ENCODE data around the gene TP53TG5.

Gene TP53TG5

DNA sequence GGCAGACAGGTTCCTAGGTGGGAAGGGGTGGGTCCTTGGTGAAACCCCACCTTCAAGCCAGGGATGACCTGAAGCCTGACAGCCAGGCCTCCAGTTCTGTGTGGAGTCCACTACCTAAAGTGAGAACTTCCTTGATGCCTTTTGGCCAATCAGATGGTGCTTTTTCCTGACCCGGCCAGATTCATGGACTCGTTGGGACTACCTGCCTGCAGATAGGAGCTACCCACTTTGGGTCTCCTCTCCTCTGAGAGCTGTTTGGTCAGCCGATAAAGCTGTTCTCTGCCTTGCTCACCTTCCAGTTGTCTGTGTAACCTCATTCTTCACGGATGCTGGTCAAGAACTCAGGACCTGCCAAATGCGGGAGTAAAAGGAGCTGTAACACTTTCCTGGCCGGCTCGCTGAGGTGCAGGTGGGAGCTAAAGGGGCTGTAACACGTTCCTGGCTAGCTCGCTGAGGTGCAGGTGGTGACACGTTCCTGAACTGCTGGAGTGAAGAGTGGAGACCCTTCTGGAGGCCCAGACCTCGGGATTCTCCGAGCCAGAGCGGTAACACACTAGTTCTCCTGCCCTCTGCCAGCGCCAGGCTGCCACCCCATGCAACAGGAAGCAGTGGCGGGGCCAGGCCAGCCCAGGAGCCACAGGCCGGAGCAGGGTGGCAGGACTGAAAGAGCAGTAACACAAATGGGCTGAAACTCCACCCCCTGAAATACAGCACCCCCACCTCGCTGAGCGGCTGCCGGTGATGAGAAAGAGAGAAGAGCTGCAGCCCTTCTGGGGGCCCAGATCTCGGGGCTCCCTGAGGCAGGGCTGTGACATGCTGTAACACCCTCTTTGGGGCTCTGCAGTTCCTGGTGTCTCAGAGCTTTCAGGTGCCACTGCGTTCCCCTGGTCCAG lies 16.3 kb upstream of the TP53TG5 start:
- H3K4me3 ChIP-seq (ENCODE audit: control insufficient read depth, low read depth, low read length), result no peak overlapping the region
- no peak for DNase-seq (ENCODE audit: low read depth)
- TF ChIP-seq, protein P1, sequence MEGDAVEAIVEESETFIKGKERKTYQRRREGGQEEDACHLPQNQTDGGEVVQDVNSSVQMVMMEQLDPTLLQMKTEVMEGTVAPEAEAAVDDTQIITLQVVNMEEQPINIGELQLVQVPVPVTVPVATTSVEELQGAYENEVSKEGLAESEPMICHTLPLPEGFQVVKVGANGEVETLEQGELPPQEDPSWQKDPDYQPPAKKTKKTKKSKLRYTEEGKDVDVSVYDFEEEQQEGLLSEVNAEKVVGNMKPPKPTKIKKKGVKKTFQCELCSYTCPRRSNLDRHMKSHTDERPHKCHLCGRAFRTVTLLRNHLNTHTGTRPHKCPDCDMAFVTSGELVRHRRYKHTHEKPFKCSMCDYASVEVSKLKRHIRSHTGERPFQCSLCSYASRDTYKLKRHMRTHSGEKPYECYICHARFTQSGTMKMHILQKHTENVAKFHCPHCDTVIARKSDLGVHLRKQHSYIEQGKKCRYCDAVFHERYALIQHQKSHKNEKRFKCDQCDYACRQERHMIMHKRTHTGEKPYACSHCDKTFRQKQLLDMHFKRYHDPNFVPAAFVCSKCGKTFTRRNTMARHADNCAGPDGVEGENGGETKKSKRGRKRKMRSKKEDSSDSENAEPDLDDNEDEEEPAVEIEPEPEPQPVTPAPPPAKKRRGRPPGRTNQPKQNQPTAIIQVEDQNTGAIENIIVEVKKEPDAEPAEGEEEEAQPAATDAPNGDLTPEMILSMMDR (conservative IDR thresholded peaks at IDR 0.05; ENCODE audit: control insufficient read depth, insufficient read depth, low read depth, low read length), result no peak

DNA sequence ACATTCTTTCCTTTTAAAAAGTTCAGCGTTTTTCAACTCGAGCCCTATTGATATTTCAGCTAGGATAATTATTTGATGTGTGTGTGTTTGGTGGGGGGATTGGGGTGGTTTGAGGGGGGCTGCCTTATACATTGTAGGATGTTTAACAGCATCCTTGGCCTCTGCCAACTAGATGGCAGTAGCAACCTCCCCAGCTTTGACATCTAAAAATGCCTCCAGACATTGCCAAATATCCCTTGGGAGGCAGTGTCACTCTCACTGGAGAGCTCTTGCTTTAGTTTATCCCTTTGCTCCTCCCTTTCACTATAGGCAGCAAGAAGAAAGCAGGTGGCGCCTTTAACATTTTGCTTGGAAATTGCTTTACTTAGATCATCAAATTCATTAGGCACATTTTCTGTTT lies 14.6 kb upstream of the TP53TG5 start:
- no peak for DNase-seq (ENCODE audit: low read depth)
- TF ChIP-seq, protein P1 (conservative IDR thresholded peaks at IDR 0.05; ENCODE audit: control insufficient read depth, insufficient read depth, low read depth, low read length), result no peak
- H3K4me3 ChIP-seq (ENCODE audit: control insufficient read depth, low read depth, low read length), result no peak overlapping the region

DNA sequence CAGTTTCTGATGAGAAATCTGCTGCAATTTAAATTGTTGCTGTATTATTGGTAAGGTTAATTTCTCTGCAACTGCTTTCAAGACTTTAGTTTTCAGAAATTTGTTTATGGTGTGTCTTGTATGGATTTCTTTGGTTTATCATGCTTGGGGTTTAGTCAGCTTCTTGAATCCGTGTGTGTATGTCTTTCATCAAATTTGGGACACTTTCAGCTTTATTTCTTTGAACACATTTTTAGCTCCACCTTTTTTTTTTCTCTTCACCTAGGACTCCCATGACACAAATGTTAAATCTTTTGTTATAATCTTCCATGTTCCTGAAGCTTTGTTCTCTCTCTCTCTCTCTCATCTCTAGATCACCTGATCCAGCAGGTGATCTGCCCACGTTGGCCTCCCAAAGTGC lies 13.4 kb upstream of the TP53TG5 start:
- TF ChIP-seq, protein P1 (conservative IDR thresholded peaks at IDR 0.05; ENCODE audit: control insufficient read depth, insufficient read depth, low read depth, low read length), result no peak
- no peak overlapping the region for H3K4me3 ChIP-seq (ENCODE audit: control insufficient read depth, low read depth, low read length)
- DNase-seq (ENCODE audit: low read depth), result no peak

DNA sequence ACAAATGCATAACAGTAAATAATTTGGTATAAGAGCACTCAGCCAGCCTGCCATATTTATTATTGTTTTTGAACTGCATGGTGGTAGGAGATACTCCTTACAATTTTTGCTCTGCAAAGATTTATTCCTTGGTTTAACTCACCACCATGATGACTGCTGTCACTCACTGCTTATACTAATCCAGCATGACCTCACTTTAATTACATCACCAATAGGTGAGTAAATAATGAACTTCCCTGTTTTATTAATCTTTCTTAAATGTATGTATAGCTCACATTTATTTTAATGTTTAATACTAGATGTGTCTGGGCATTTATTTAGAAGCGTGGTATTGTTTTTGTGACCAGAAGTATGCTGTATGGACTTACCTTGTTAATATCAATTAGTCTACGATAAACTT lies 12.8 kb upstream of the TP53TG5 start:
- no peak for DNase-seq (ENCODE audit: low read depth)
- H3K4me3 ChIP-seq (ENCODE audit: control insufficient read depth, low read depth, low read length), result no peak overlapping the region
- TF ChIP-seq, protein P1 (conservative IDR thresholded peaks at IDR 0.05; ENCODE audit: control insufficient read depth, insufficient read depth, low read depth, low read length), result no peak

DNA sequence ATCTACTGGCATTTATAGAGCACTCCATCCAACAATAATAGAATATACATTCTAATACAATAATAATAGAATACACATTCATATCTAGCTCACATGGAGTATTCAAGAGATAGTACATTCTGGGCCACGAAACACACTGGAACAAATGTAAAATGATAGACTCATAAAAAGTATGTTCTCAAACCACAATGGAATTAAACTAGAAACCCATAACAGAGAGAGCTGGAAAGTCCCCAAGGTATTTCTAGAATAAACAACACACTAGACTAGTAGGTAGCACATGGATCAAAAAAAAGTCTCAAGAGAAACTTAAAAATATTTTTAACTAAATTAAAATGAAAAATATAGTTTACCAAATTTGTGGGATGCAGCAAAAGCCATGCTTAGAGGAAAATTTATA lies 9.1 kb upstream of the TP53TG5 start:
- H3K4me3 ChIP-seq (ENCODE audit: control insufficient read depth, low read depth, low read length), result no peak overlapping the region
- TF ChIP-seq, protein P1 (conservative IDR thresholded peaks at IDR 0.05; ENCODE audit: control insufficient read depth, insufficient read depth, low read depth, low read length), result no peak
- DNase-seq (ENCODE audit: low read depth), result no peak

DNA sequence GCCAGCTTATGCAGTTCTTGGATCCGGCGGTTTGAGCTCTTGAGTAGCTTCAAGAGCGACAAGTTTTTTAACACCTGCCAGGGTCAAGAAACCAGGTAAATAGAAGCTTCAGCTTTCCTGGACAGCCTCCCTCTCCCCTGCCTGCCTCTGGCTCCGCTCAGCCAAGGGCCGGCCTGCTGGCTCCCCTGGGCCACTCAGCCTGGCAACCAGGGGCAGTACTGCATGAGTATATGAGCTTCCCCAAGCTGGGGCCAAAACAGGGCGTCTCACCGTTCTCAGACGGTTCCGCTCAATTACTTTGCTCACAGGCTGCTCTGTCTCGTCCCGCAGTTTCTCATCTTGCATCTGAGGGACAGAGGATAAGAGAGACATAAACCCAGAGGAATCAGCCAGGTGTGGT lies 856 bp downstream of the TP53TG5 start:
- no peak overlapping the region for H3K4me3 ChIP-seq (ENCODE audit: control insufficient read depth, low read depth, low read length)
- TF ChIP-seq, protein P1 (conservative IDR thresholded peaks at IDR 0.05; ENCODE audit: control insufficient read depth, insufficient read depth, low read depth, low read length), result no peak
- DNase-seq (ENCODE audit: low read depth), result no peak

Measured in fibroblast of mammary gland (primary cell).